ENCODE data around the gene FAM120B. TPM values are rescaled to one million over a fixed set of nuclear protein-coding genes. Genes with fewer than 3 reads are reported as not detected.

The FAM120B gene
- total and polyA plus RNA-seq, 2 donors (not counting 1 experiment from before 2014, with no cell fraction given): 14.4 to 19.3 TPM

- Histone ChIP-seq H3K4me3 (replicated peaks in 1 of 4; ENCODE audit: control extremely low read depth in 1 of 4, insufficient read depth in 1 of 4, low read depth in 3 of 4, low read length in 4 of 4) (no peak overlapping the region), H3K4me1 (ENCODE audit: control insufficient read depth, extremely low read depth, insufficient read depth, low read length) (peaks cover 2% of the 10 kb centered on the region), H2AFZ (ENCODE audit: low read length) (no peak overlapping the region), H3K79me2 (ENCODE audit: control insufficient read depth, insufficient read depth, low read length) (no peaks in the 10 kb centered on the region), H3K27ac (ENCODE audit: insufficient read depth, low read length) (no peak overlapping the region), H3K9ac (ENCODE audit: insufficient read depth, low read length) (no peak overlapping the region), H3K4me2 (ENCODE audit: extremely low read depth, insufficient read depth, low read length) (no peak overlapping the region), H4K20me1 (ENCODE audit: control insufficient read depth, extremely low read depth, insufficient read depth, low read length) (no peaks in the 10 kb centered on the region), H3K9me3 (ENCODE audit: control insufficient read depth, insufficient read depth, low read depth, low read length) (no peaks in the 10 kb centered on the region), H3K27me3 (ENCODE audit: control insufficient read depth, insufficient read depth, low read length) (peaks cover 65% of the 10 kb centered on the region), H3K36me3 (ENCODE audit: control insufficient read depth, insufficient read depth, low read length) (no peaks in the 10 kb centered on the region)
- no peak for DNase-seq (ENCODE audit: low read depth in 2 of 2)
- TF ChIP-seq, protein P1, sequence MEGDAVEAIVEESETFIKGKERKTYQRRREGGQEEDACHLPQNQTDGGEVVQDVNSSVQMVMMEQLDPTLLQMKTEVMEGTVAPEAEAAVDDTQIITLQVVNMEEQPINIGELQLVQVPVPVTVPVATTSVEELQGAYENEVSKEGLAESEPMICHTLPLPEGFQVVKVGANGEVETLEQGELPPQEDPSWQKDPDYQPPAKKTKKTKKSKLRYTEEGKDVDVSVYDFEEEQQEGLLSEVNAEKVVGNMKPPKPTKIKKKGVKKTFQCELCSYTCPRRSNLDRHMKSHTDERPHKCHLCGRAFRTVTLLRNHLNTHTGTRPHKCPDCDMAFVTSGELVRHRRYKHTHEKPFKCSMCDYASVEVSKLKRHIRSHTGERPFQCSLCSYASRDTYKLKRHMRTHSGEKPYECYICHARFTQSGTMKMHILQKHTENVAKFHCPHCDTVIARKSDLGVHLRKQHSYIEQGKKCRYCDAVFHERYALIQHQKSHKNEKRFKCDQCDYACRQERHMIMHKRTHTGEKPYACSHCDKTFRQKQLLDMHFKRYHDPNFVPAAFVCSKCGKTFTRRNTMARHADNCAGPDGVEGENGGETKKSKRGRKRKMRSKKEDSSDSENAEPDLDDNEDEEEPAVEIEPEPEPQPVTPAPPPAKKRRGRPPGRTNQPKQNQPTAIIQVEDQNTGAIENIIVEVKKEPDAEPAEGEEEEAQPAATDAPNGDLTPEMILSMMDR (conservative IDR thresholded peaks at IDR 0.05 in 1 of 2, IDR thresholded peaks at IDR 0.05 in 1 of 2; ENCODE audit: low read depth in 1 of 2, low read length in 2 of 2): no peak
- peak; percentile 71 for TF ChIP-seq EZH2 (IDR thresholded peaks at IDR 0.05; ENCODE audit: low read length, missing control alignments)
Observed at GRCh38 chr6:170296746-170297575, 9.6 kb upstream of the FAM120B start.

DNA sequence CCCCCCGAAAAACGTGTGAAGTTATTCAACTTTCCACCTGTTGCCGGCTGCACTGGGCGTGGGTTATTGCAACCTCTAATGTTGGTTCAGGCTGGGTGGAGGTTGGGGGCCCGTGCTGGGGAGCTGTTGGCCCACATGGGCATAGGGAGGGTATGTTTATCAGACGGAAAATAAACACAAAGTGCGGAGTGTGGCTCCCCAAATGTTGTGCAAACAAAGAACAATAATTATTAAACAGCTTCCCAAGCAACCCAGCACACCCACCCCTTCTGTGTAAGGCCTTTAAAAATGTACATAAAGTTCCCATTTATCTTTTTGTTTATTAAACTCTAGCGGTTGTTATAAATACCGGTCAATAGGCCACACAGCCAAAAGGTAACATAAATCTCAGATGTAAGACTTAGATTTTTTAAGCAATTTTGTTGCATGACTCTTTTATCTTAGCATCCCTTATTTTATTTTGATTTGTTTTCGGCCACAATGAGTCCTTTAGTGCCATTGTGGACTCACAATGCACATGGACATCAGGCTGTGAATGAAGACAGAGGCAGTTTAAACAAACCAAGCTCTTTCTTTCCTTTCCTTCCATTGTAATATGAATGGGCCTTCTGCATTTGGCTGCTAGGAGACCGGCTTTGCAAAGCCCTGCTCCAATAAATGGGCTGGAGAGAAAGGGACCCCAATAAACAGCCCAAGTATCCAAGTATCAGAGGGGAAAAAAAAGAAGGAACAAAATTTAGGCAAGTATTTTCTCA lies 8.8 kb upstream of the FAM120B start:
- Histone ChIP-seq H3K4me1 (ENCODE audit: control insufficient read depth, extremely low read depth, insufficient read depth, low read length) (peaks cover 2% of the 10 kb centered on the region), H3K4me2 (ENCODE audit: extremely low read depth, insufficient read depth, low read length) (no peak overlapping the region), H4K20me1 (ENCODE audit: control insufficient read depth, extremely low read depth, insufficient read depth, low read length) (no peaks in the 10 kb centered on the region), H3K9me3 (ENCODE audit: control insufficient read depth, insufficient read depth, low read depth, low read length) (no peaks in the 10 kb centered on the region), H3K4me3 (replicated peaks in 1 of 4; ENCODE audit: control extremely low read depth in 1 of 4, insufficient read depth in 1 of 4, low read depth in 3 of 4, low read length in 4 of 4) (no peak overlapping the region), H3K79me2 (ENCODE audit: control insufficient read depth, insufficient read depth, low read length) (no peaks in the 10 kb centered on the region), H3K36me3 (ENCODE audit: control insufficient read depth, insufficient read depth, low read length) (no peaks in the 10 kb centered on the region), H2AFZ (ENCODE audit: low read length) (no peak overlapping the region), H3K27me3 (ENCODE audit: control insufficient read depth, insufficient read depth, low read length) (peaks cover 58% of the 10 kb centered on the region), H3K27ac (ENCODE audit: insufficient read depth, low read length) (no peak overlapping the region), H3K9ac (ENCODE audit: insufficient read depth, low read length) (no peak overlapping the region)
- TF ChIP-seq EZH2 (IDR thresholded peaks at IDR 0.05; ENCODE audit: low read length, missing control alignments): peak; percentile 7
- TF ChIP-seq, protein P1 (conservative IDR thresholded peaks at IDR 0.05 in 1 of 2, IDR thresholded peaks at IDR 0.05 in 1 of 2; ENCODE audit: low read depth in 1 of 2, low read length in 2 of 2): no peak
- no peak for DNase-seq (ENCODE audit: low read depth in 2 of 2)

DNA sequence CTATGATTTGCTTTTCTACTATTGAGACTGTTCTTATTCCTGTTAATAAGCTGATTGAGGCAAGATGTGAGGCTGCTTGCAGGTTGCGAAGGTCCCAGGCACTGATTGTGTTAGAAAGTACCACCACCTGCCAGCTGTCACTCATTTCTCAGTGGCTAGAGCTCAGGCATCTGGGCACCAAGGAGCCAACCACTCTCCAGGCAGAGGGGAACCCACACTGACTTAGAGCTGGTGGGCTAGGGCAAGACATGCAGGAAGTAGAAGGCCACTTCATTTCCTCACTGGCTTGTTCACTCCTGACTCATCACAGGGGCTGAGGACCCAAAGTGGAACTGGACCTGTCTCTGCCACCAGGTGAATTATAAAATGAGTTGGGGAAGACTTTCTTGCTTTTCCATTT lies 7.9 kb upstream of the FAM120B start:
- no peak overlapping the region for H3K9ac ChIP-seq (ENCODE audit: insufficient read depth, low read length)
- H3K4me3 ChIP-seq (replicated peaks in 1 of 4; ENCODE audit: control extremely low read depth in 1 of 4, insufficient read depth in 1 of 4, low read depth in 3 of 4, low read length in 4 of 4): no peak overlapping the region
- H3K4me1 ChIP-seq (ENCODE audit: control insufficient read depth, extremely low read depth, insufficient read depth, low read length): peaks cover 2% of the 10 kb centered on the region
- no peaks in the 10 kb centered on the region for H3K79me2 ChIP-seq (ENCODE audit: control insufficient read depth, insufficient read depth, low read length)
- H3K27ac ChIP-seq (ENCODE audit: insufficient read depth, low read length): no peak overlapping the region
- no peaks in the 10 kb centered on the region for H3K9me3 ChIP-seq (ENCODE audit: control insufficient read depth, insufficient read depth, low read depth, low read length)
- H2AFZ ChIP-seq (ENCODE audit: low read length): no peak overlapping the region
- TF ChIP-seq EZH2 (IDR thresholded peaks at IDR 0.05; ENCODE audit: low read length, missing control alignments): no peak
- TF ChIP-seq, protein P1 (conservative IDR thresholded peaks at IDR 0.05 in 1 of 2, IDR thresholded peaks at IDR 0.05 in 1 of 2; ENCODE audit: low read depth in 1 of 2, low read length in 2 of 2): no peak
- peaks cover 50% of the 10 kb centered on the region for H3K27me3 ChIP-seq (ENCODE audit: control insufficient read depth, insufficient read depth, low read length)
- H4K20me1 ChIP-seq (ENCODE audit: control insufficient read depth, extremely low read depth, insufficient read depth, low read length): no peaks in the 10 kb centered on the region
- no peak for DNase-seq (ENCODE audit: low read depth in 2 of 2)
- no peaks in the 10 kb centered on the region for H3K36me3 ChIP-seq (ENCODE audit: control insufficient read depth, insufficient read depth, low read length)
- no peak overlapping the region for H3K4me2 ChIP-seq (ENCODE audit: extremely low read depth, insufficient read depth, low read length)
